ENCODE data around the gene KL. TPM values are rescaled to one million over a fixed set of nuclear protein-coding genes. Genes with fewer than 3 reads are reported as not detected.
A peak's percentile ranks its signal among the peaks of the same experiment; 100 is the strongest.

Gene KL
- total and polyA plus RNA-seq, 10 of the 15 experiments (the other 5 are each of a cell fraction or from before 2014, with no cell fraction given): 0.08 to 2.1 (median 1.4) TPM

- no peak for TF ChIP-seq CUX1 (IDR thresholded peaks at IDR 0.05; ENCODE audit: insufficient replicate concordance, low read depth, low read length)
- TF ChIP-seq MTA2 (IDR thresholded peaks at IDR 0.05; ENCODE audit: low read depth): peak; percentile 83
- no peak for TF ChIP-seq STAT1 (conservative IDR thresholded peaks at IDR 0.05)
- no peak for TF ChIP-seq CEBPB (IDR thresholded peaks at IDR 0.05; ENCODE audit: borderline replicate concordance in 1 of 2, low read depth in 2 of 2, low read length in 2 of 2)
- 0 out of 3 replicates have a peak, but pooled peaks have one; percentile 7 for TF ChIP-seq POU2F2 (IDR thresholded peaks at IDR 0.05; ENCODE audit: borderline replicate concordance, low read depth, low read length)
- TF ChIP-seq SMARCA5 (IDR thresholded peaks at IDR 0.05): no peak
- TF ChIP-seq NBN (IDR thresholded peaks at IDR 0.05): peak; percentile 54
- TF ChIP-seq RELA (IDR thresholded peaks at IDR 0.05; ENCODE audit: borderline replicate concordance, partially characterized antibody): peak; percentile 18
- TF ChIP-seq FOXM1 (IDR thresholded peaks at IDR 0.05; ENCODE audit: low read depth, low read length): 0 out of 2 replicates have a peak, but pooled peaks have one; percentile 45
- TF ChIP-seq POLR2A (IDR thresholded peaks at IDR 0.05; ENCODE audit: low read depth, low read length): no peak
- TF ChIP-seq NR2F1 (conservative IDR thresholded peaks at IDR 0.05): peak; percentile 88
- 0 out of 4 replicates have a peak, but pooled peaks of 1 of the 2 experiments have one; percentile 39 for TF ChIP-seq EP300 (IDR thresholded peaks at IDR 0.05; ENCODE audit: borderline replicate concordance in 1 of 2, control insufficient read depth in 1 of 2, low read depth in 2 of 2, low read length in 2 of 2)
- peak; percentile 46; the same call in 1 of the 2 replicates for TF ChIP-seq MLLT1 (IDR thresholded peaks at IDR 0.05)
- TF ChIP-seq RELB (IDR thresholded peaks at IDR 0.05; ENCODE audit: low read depth): peak; percentile 84
- TF ChIP-seq ZNF592 (IDR thresholded peaks at IDR 0.05): no peak
- TF ChIP-seq SIN3A (IDR thresholded peaks at IDR 0.05; ENCODE audit: low read depth, low read length): no peak
- TF ChIP-seq ATF7 (IDR thresholded peaks at IDR 0.05; ENCODE audit: low read depth): peak; percentile 17; the same call in 1 of the 2 replicates
- peak; percentile 55; the same call in 1 of the 2 replicates for TF ChIP-seq DPF2 (IDR thresholded peaks at IDR 0.05)
- TF ChIP-seq LARP7 (IDR thresholded peaks at IDR 0.05): no peak
- no peak for TF ChIP-seq YY1 (IDR thresholded peaks at IDR 0.05; ENCODE audit: low read depth, low read length)
These were observed 35.4 kb downstream of the KL start (continued) for GRCh38 chr13:33051632-33052031.

Data from GM12878 (cell line).